ENCODE data around the gene TMEM88. TPM values are rescaled to one million over a fixed set of nuclear protein-coding genes. Genes with fewer than 3 reads are reported as not detected.

TMEM88 gene
- total and polyA plus RNA-seq, 2 of the 13 experiments (the other 11 are each of a cell fraction or from before 2014, with no cell fraction given), result 0.31 to 0.66 TPM

GRCh38 chr17:7816926-7817642 is 37.8 kb upstream of the TMEM88 start (continued):
- no peak for TF ChIP-seq ARID5B (CRISPR knock-in tag; IDR thresholded peaks at IDR 0.05)
- no peak for TF ChIP-seq ZNF747 (CRISPR knock-in tag; IDR thresholded peaks at IDR 0.05; ENCODE audit: borderline replicate concordance)

- 30% methylated on average over 5 of the region's 9 CpGs for WGBS (ENCODE audit: low lambda C conversion rate)
- POLR2A ChIA-PET, result no interaction called here
Measured at GRCh38 chr17:7817643-7817964, 37.3 kb upstream of the TMEM88 start.

More at GRCh38 chr17:7817643-7817964, 37.3 kb upstream of the TMEM88 start:
- in situ Hi-C loops (cut with HindIII; ENCODE audit: extremely low pct_ligation_motif_present, low pct_unique_long_range_greater_than_20kb), result no loop called here
- Histone ChIP-seq H3K79me2 (ENCODE audit: insufficient read depth, low read length) (no peaks in the 10 kb centered on the region), H4K20me1 (ENCODE audit: insufficient read depth, low read length) (no peaks in the 10 kb centered on the region), H3K27me3 (ENCODE audit: control insufficient read depth in 1 of 2, insufficient read depth in 2 of 2, low read length in 2 of 2) (peaks cover 1 to 42% of the 10 kb centered on the region in 2 experiments; a peak in 4 of 5 replicates), H3K27ac (ENCODE audit: extremely low read length, insufficient read depth, low read length) (no peak overlapping the region), H3K9me3 (ENCODE audit: low read length) (no peaks in the 10 kb centered on the region), H3K9ac (ENCODE audit: insufficient read depth, low read depth, low read length) (no peak overlapping the region), H3K36me3 (replicated peaks in 1 of 2; ENCODE audit: control insufficient read depth in 1 of 2, insufficient read depth in 2 of 2, low read length in 2 of 2) (no peaks in the 10 kb centered on the region), H3K4me2 (ENCODE audit: low read depth, low read length) (no peak overlapping the region), H3K4me3 (replicated peaks in 1 of 3; ENCODE audit: insufficient read depth in 1 of 3, low read depth in 2 of 3, low read length in 3 of 3) (no peak overlapping the region), H3K4me1 (ENCODE audit: insufficient read depth, low read length) (no peaks in the 10 kb centered on the region), H2AFZ (ENCODE audit: low read length) (no peak overlapping the region)
- intact Hi-C loops (cut with micrococcal nuclease; ENCODE audit: unreplicated experiment), result no loop called here
- no peak for FAIRE-seq
- no peak for TF ChIP-seq MXD3 (CRISPR knock-in tag; IDR thresholded peaks at IDR 0.05)
- TF ChIP-seq ARID2 (CRISPR knock-in tag; IDR thresholded peaks at IDR 0.05; ENCODE audit: borderline replicate concordance), result no peak
- no peak for TF ChIP-seq ZNF510 (CRISPR knock-in tag; IDR thresholded peaks at IDR 0.05; ENCODE audit: low read depth)
- TF ChIP-seq TCF12 (IDR thresholded peaks at IDR 0.05), result no peak
- no peak for TF ChIP-seq TCF12 (CRISPR knock-in tag; IDR thresholded peaks at IDR 0.05)
- no peak for TF ChIP-seq ZNF691 (CRISPR knock-in tag; IDR thresholded peaks at IDR 0.05; ENCODE audit: borderline replicate concordance, low read depth)
- TF ChIP-seq ASH2L (IDR thresholded peaks at IDR 0.05; ENCODE audit: insufficient read length, low read depth, low read length), result no peak
- TF ChIP-seq ZNF20 (CRISPR knock-in tag; IDR thresholded peaks at IDR 0.05), result no peak
- TF ChIP-seq LRRFIP1 (CRISPR knock-in tag; conservative IDR thresholded peaks at IDR 0.05), result no peak
- TF ChIP-seq IKZF1 (IDR thresholded peaks at IDR 0.05), result no peak
- TF ChIP-seq ZNF556 (CRISPR knock-in tag; IDR thresholded peaks at IDR 0.05; ENCODE audit: borderline replicate concordance), result no peak
- no peak for TF ChIP-seq ZMYM3 (CRISPR knock-in tag; IDR thresholded peaks at IDR 0.05)
- CTCF ChIA-PET (ENCODE audit: low intra/inter-chr PET ratio, low total read pairs), result no interaction called here
- no peak for ATAC-seq
- no peak for DNase-seq (ENCODE audit: low spot score)
- no TSS peak for BruUV-seq (replicated peaks)

Data from HepG2 (cell line).